Muscle layer of duodenum (tissue), 2 donors: ENCODE data around the gene BATF2.

ENCODE experiments used
- H3K27ac ChIP-seq: one replicate; pipeline ENCODE4 v1.7.0; 2013; ENCODE audit warnings: mild to moderate bottlenecking, low read length
- H3K27me3 ChIP-seq: one replicate; pipeline ENCODE4 v1.7.0; 2013; ENCODE audit warnings: low read depth, mild to moderate bottlenecking, control low read depth, low read length
- H3K36me3 ChIP-seq, 2 donors: one replicate each; pipeline ENCODE4 v1.7.0; 2013; ENCODE audit warnings: low read length in 2 of 2, control low read depth in 1 of 2, mild to moderate bottlenecking in 1 of 2; ENCODE audit not compliant: insufficient read depth in 2 of 2, control insufficient read depth in 1 of 2
- H3K4me1 ChIP-seq, 2 donors: one replicate each; pipeline ENCODE4 v1.7.0; 2013; ENCODE audit warnings: low read length in 2 of 2, mild to moderate bottlenecking in 2 of 2, control low read depth in 1 of 2, moderate library complexity in 1 of 2; ENCODE audit not compliant: insufficient read depth in 2 of 2, control insufficient read depth in 1 of 2
- H3K4me3 ChIP-seq, 2 donors: one replicate each; pipeline ENCODE4 v1.7.0; 2013; ENCODE audit warnings: low read length in 2 of 2, low read depth in 1 of 2, mild to moderate bottlenecking in 1 of 2
- H3K9me3 ChIP-seq, 2 donors: one replicate each; pipeline ENCODE4 v1.7.0; 2013; ENCODE audit warnings: low read length in 2 of 2, control low read depth in 1 of 2, mild to moderate bottlenecking in 1 of 2; ENCODE audit not compliant: control insufficient read depth in 1 of 2
- donor health status: healthy.

Gene BATF2

DNA sequence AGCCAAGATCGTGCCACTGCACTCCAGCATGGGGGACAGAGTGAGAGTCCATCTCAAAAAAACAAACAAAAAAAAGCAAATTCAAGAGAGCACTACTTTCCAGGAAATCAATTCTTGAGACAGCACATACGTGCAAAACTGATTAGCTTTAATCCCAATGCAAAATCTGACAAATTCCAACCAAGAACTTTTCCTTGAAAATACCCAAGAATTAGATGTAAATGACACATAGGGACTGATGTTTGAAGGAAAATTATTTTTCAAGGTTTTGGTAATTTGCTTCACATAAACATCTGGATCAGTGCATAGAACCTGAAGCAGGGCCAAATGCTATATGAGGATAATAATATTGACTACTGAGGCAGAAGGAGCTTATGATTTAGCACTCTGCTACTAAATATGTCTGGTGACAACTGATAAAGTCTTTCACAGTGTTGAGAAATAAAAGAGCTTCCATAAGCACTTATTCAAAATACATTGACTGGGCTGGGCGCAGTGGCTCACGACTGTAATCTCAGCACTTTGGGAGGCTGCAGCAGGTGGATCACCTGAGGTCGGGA, 33.6 kb downstream of the BATF2 start:
- Histone ChIP-seq H3K4me1 (no peaks in the 10 kb centered on the region), H3K36me3 (no peaks in the 10 kb centered on the region), H3K4me3 (no peak overlapping the region), H3K27ac (no peak overlapping the region), H3K9me3 (no peaks in the 10 kb centered on the region), H3K27me3 (no peaks in the 10 kb centered on the region)

DNA sequence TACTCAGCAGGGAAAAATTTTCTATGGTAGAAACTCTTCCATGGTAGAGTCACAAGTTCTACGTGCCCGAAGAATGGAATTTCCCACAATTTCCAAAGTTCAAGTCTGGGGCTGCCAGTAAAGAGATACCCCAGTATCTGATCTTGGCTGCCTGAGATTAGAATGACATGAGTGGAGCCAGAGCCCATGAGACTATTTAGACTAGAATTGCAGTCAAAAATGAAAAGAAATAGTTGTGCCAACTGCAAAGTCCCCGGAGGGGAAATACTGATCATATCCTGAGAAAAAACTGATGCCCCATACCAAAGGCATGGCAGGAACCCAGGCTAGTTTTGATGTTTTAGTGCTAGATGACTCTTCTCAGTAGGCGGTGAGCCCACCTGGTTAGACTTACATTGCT, 36.1 kb downstream of the BATF2 start:
- no peaks in the 10 kb centered on the region for H3K9me3 ChIP-seq
- no peak overlapping the region for H3K4me3 ChIP-seq
- no peaks in the 10 kb centered on the region for H3K36me3 ChIP-seq
- H3K27me3 ChIP-seq: no peaks in the 10 kb centered on the region
- H3K4me1 ChIP-seq: no peaks in the 10 kb centered on the region
- H3K27ac ChIP-seq: no peak overlapping the region

DNA sequence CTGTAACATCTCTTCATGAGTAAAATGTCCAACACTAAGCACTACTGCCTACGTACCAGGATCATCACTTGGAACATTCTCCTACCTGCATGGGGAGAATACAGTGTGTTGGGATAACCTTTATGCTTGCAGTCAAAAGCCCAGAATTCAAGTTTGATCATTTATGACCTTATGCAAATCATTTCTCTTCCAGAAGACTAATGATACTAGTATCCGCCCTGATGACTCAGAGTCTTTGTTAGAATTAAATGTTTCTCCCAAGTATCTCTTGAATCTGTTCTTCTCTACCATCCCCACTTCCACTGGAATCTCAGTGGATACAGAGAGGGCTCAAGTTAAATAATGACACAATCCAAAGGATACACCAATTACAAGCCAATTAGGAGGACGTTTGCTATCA, 37.3 kb downstream of the BATF2 start:
- H3K4me1 ChIP-seq: no peaks in the 10 kb centered on the region
- H3K36me3 ChIP-seq: no peaks in the 10 kb centered on the region
- H3K27me3 ChIP-seq: no peaks in the 10 kb centered on the region
- no peaks in the 10 kb centered on the region for H3K9me3 ChIP-seq
- H3K4me3 ChIP-seq: no peak overlapping the region
- H3K27ac ChIP-seq: no peak overlapping the region

DNA sequence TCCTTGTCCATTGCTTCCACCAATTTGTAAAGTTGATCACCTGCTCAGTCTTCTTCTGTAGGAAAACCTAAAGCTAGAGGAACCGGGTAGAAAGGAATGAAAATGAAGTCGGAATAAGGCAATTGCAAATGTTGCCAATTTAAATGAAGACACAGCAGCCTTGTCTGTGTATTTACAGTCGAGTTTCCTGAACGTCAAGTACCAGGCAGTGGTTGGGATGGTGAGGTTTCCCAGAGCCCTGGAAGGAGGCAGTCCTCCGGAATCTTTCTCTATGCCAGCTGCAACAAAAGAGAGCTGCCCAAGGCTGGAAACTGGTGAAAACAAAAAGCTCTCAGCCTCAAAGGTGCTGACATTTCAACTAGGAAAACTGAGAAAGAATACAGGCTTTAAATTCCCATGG, 42.6 kb downstream of the BATF2 start:
- Histone ChIP-seq H3K27me3 (no peaks in the 10 kb centered on the region), H3K4me3 (no peak overlapping the region), H3K27ac (no peak overlapping the region), H3K36me3 (no peaks in the 10 kb centered on the region), H3K4me1 (no peaks in the 10 kb centered on the region), H3K9me3 (no peaks in the 10 kb centered on the region)

DNA sequence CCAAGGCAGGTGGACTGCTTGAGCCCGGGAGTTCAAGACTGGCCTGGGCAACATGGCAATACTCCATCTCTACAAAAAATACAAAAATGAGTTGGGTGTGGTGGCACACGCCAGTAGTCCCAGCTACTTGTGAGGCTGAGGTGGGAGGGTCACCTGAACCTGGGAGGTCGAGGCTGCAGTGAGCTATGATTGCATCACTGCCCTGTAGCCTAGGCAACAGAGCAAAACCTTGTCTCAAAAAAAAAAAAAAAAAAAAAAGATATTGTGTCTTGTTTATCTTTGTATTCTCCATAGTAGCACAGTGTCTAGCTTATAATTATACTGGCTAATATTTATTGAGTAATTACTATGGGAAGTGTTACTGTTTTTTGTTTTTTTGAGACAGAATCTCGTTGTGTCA, 45.2 kb downstream of the BATF2 start:
- no peak overlapping the region for H3K27ac ChIP-seq
- H3K27me3 ChIP-seq: no peaks in the 10 kb centered on the region
- H3K4me1 ChIP-seq: no peaks in the 10 kb centered on the region
- no peaks in the 10 kb centered on the region for H3K36me3 ChIP-seq
- no peaks in the 10 kb centered on the region for H3K9me3 ChIP-seq
- H3K4me3 ChIP-seq: no peak overlapping the region

- no peaks in the 10 kb centered on the region for H3K4me1 ChIP-seq
- no peaks in the 10 kb centered on the region for H3K36me3 ChIP-seq
- no peaks in the 10 kb centered on the region for H3K9me3 ChIP-seq
- no peaks in the 10 kb centered on the region for H3K27me3 ChIP-seq
- H3K27ac ChIP-seq: no peak overlapping the region
- no peak overlapping the region for H3K4me3 ChIP-seq
Measured at GRCh38 chr11:64947208-64947814, 49.5 kb downstream of the BATF2 start.
